ENCODE results near the gene SQSTM1. TPM values are rescaled to one million over a fixed set of nuclear protein-coding genes. Genes with fewer than 3 reads are reported as not detected.

Gene SQSTM1
- total RNA-seq, 4 donors from 2014 or later = 105 to 236 (median 149) TPM

- TF ChIP-seq, protein P1, sequence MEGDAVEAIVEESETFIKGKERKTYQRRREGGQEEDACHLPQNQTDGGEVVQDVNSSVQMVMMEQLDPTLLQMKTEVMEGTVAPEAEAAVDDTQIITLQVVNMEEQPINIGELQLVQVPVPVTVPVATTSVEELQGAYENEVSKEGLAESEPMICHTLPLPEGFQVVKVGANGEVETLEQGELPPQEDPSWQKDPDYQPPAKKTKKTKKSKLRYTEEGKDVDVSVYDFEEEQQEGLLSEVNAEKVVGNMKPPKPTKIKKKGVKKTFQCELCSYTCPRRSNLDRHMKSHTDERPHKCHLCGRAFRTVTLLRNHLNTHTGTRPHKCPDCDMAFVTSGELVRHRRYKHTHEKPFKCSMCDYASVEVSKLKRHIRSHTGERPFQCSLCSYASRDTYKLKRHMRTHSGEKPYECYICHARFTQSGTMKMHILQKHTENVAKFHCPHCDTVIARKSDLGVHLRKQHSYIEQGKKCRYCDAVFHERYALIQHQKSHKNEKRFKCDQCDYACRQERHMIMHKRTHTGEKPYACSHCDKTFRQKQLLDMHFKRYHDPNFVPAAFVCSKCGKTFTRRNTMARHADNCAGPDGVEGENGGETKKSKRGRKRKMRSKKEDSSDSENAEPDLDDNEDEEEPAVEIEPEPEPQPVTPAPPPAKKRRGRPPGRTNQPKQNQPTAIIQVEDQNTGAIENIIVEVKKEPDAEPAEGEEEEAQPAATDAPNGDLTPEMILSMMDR (IDR thresholded peaks at IDR 0.05) = no peak
- TF ChIP-seq POLR2A (IDR thresholded peaks at IDR 0.05) = no peak
- Histone ChIP-seq H3K4me3 (no peak overlapping the region), H3K27me3 (no peaks in the 10 kb centered on the region), H3K9me3 (no peaks in the 10 kb centered on the region), H3K4me1 (no peaks in the 10 kb centered on the region), H3K36me3 (peaks cover 22 to 98% (median 35%) of the 10 kb centered on the region in 3 donors), H3K27ac (no peak overlapping the region)
- intact Hi-C loops (cut with DNase I) = no loop called here
- 81 to 84% methylated on average over 8 to 10 of the region's 11 CpGs for WGBS, 2 donors
- no peak for DNase-seq
Observed at GRCh38 chr5:179776411-179776938, 44.2 kb upstream of the SQSTM1 start.

- TF ChIP-seq, protein P1 (IDR thresholded peaks at IDR 0.05) = no peak
- no peak for TF ChIP-seq POLR2A (IDR thresholded peaks at IDR 0.05)
- no peak overlapping the region for H3K27ac ChIP-seq
- H3K4me3 ChIP-seq = no peak overlapping the region
- H3K27me3 ChIP-seq = no peaks in the 10 kb centered on the region
- intact Hi-C loops (cut with DNase I) = no loop called here
- no peak for DNase-seq
- peaks cover 15 to 89% (median 26%) of the 10 kb centered on the region in 3 donors for H3K36me3 ChIP-seq
- WGBS, 2 donors = 84 to 95% methylated on average over 3 to 8 of the region's 10 CpGs
- no peaks in the 10 kb centered on the region for H3K9me3 ChIP-seq
- no peaks in the 10 kb centered on the region for H3K4me1 ChIP-seq
Observed at GRCh38 chr5:179777456-179777855, 43.2 kb upstream of the SQSTM1 start.

DNA sequence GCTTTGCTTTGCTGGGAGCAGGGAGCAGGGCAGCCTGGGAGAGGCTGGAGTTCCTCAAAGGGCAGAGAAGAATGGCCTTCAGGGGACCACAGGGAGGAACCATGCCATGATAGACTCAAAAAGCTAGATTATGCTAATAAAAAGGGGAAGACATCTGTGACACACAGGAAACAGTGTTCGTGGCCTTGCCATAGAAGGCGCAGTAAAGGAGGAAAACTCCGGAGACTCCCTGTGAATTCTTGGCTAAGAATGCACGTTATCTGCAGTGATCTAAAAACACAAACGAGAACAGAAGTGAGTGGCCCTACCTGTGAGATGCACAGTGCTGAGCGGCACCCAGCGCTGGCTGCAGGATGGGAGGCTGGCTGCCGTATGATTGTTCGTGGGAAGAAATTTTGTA lies 42.8 kb upstream of the SQSTM1 start:
- no peaks in the 10 kb centered on the region for H3K9me3 ChIP-seq
- no peak for TF ChIP-seq POLR2A (IDR thresholded peaks at IDR 0.05)
- TF ChIP-seq, protein P1 (IDR thresholded peaks at IDR 0.05) = no peak
- H3K36me3 ChIP-seq = peaks cover 12 to 84% (median 23%) of the 10 kb centered on the region in 3 donors
- H3K27ac ChIP-seq = no peak overlapping the region
- no peaks in the 10 kb centered on the region for H3K27me3 ChIP-seq
- no peak for DNase-seq
- WGBS, 2 donors = 77 to 78% methylated on average over 9 of the region's 9 CpGs
- intact Hi-C loops (cut with DNase I) = no loop called here
- H3K4me3 ChIP-seq = no peak overlapping the region
- H3K4me1 ChIP-seq = no peaks in the 10 kb centered on the region

DNA sequence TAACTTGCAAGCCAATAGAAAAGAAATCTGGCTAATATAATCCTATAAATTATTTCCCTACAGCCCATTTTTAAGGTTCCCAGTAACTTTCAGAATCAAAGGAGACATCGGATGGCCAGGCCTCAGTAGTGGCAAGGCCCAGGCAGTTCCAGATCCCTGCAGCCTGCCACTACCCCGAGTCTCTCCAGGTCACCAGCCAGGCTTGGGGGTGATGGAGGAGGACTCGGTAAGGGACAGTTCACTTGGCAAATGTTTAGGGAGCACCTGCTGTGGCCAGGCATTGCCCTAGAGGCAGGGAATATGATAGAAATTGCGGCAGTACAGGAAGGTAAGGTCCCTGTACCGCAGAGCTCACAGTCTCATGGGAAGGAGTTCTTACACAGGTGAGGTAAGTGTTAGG lies 42.1 kb upstream of the SQSTM1 start:
- 76 to 95% methylated on average over 5 of the region's 5 CpGs for WGBS, 2 donors
- TF ChIP-seq POLR2A (IDR thresholded peaks at IDR 0.05) = no peak
- TF ChIP-seq, protein P1 (IDR thresholded peaks at IDR 0.05) = no peak
- Histone ChIP-seq H3K4me3 (no peak overlapping the region), H3K36me3 (peaks cover 12 to 77% (median 18%) of the 10 kb centered on the region in 3 donors), H3K9me3 (no peaks in the 10 kb centered on the region), H3K4me1 (no peaks in the 10 kb centered on the region), H3K27me3 (no peaks in the 10 kb centered on the region), H3K27ac (no peak overlapping the region)
- intact Hi-C loops (cut with DNase I) = no loop called here
- no peak for DNase-seq

DNA sequence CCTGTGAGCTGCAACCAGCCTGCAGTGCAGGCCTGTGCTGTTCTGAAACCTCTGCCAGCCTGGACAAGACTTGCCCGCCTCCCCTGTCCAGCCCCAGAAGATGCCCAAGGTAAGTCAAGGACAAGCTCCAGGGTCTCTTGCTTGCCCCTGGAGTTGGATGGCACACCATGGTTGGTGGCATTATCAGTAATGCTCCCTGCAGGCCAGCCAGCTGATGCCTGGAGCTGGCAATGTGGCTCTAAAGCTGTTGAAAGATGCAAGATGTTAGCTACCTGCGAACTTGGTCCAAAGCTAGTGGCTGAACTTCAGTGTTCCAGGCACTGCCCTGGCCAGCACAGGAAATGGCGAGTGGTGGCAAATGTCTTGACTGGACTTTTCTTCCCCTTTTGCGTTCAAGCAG lies 40.9 kb upstream of the SQSTM1 start:
- Histone ChIP-seq H3K4me3 (no peak overlapping the region), H3K9me3 (no peaks in the 10 kb centered on the region), H3K36me3 (peaks cover 5 to 65% (median 7%) of the 10 kb centered on the region in 3 donors), H3K27ac (no peak overlapping the region), H3K27me3 (no peaks in the 10 kb centered on the region), H3K4me1 (no peaks in the 10 kb centered on the region)
- intact Hi-C loops (cut with DNase I) = no loop called here
- TF ChIP-seq, protein P1 (IDR thresholded peaks at IDR 0.05) = no peak
- no peak for TF ChIP-seq POLR2A (IDR thresholded peaks at IDR 0.05)
- 86 to 92% methylated on average over 3 to 4 of the region's 4 CpGs for WGBS, 2 donors
- no peak for DNase-seq

Measured in esophagus squamous epithelium (tissue), 5 donors.